DND-41 (cell line): ENCODE results near the gene CD3E.

Source experiments
- EZH2 ChIP-seq: IDR thresholded peaks from 3 replicates; pipeline ENCODE4 v1.6.1; 2012; ENCODE audit warnings: borderline replicate concordance, low read depth, mild to moderate bottlenecking, moderate library complexity, low read length, inconsistent platforms; ENCODE audit not compliant: severe bottlenecking
- TF ChIP-seq, protein P1 (sequence below): IDR thresholded peaks from 2 replicates; pipeline ENCODE4 v1.5.1; 2012; ENCODE audit warnings: borderline replicate concordance, low read length, moderate library complexity, mild to moderate bottlenecking; ENCODE audit not compliant: poor library complexity, severe bottlenecking; ENCODE audit errors: extremely low read depth

DNA sequence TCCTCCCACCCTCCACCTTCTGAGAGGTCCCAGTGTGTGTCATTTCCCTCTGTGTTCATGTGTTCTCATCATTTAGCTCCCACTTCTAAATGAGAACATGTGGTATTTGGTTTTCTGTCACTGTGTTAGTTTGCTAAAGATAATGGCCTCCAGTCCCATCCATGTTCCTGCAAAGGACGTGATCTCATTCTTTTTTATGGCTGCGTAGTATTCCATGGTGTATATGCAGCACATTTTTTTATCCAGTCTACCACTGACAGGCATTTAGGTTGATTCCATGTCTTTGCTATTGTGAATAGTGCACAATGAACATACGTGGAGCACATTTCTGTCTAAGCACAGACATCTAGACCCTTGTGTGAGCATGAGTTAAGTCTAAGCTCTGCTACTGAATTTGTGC lies 5.7 kb downstream of the CD3E start:
- TF ChIP-seq, protein P1, sequence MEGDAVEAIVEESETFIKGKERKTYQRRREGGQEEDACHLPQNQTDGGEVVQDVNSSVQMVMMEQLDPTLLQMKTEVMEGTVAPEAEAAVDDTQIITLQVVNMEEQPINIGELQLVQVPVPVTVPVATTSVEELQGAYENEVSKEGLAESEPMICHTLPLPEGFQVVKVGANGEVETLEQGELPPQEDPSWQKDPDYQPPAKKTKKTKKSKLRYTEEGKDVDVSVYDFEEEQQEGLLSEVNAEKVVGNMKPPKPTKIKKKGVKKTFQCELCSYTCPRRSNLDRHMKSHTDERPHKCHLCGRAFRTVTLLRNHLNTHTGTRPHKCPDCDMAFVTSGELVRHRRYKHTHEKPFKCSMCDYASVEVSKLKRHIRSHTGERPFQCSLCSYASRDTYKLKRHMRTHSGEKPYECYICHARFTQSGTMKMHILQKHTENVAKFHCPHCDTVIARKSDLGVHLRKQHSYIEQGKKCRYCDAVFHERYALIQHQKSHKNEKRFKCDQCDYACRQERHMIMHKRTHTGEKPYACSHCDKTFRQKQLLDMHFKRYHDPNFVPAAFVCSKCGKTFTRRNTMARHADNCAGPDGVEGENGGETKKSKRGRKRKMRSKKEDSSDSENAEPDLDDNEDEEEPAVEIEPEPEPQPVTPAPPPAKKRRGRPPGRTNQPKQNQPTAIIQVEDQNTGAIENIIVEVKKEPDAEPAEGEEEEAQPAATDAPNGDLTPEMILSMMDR: no peak
- no peak for TF ChIP-seq EZH2
